Stimulated activated CD4-positive, alpha-beta T cell treated with anti-CD3 and anti-CD28 coated beads, TNF-alpha, amount 100 ng/mL, for 4 hours (primary cell): ENCODE data around the gene OR13J1.
"Not testable (repeated sequence)": the region's sequence is repeated elsewhere in the genome, so short reads cannot be mapped to it uniquely, and the experiment has no call there.

Experiments
- DNase-seq, 3 experiments: peaks; one replicate each; pipeline ENCODE4 v3.0.0-alpha.2; 2020; ENCODE audit warnings: low read depth in 3 of 3

OR13J1 gene

GRCh38 chr9:35870351-35870923, at the start of gene OR13J1:
OR13J1 (minus strand) TSS chr9:35870401; CDS start chr9:35870401, 0 bp downstream.
- DNase-seq = no peak

- no peak for DNase-seq
Measured at GRCh38 chr9:35919212-35920008, 49.2 kb upstream of the OR13J1 start.

GRCh38 chr9:35918780-35919179, 48.6 kb upstream of the OR13J1 start:
- no peak for DNase-seq

GRCh38 chr9:35917261-35917660, 47.1 kb upstream of the OR13J1 start:
- DNase-seq = no peak

- DNase-seq = no peak
Measured at GRCh38 chr9:35915681-35916294, 45.6 kb upstream of the OR13J1 start.

- DNase-seq = no peak
Measured at GRCh38 chr9:35914301-35914807, 44.2 kb upstream of the OR13J1 start.

- not testable (repeated sequence) for DNase-seq
Measured at GRCh38 chr9:35913429-35913828, 43.2 kb upstream of the OR13J1 start.

- no peak for DNase-seq
Measured at GRCh38 chr9:35912791-35913400, 42.7 kb upstream of the OR13J1 start.

GRCh38 chr9:35911690-35912089, 41.5 kb upstream of the OR13J1 start:
- no peak for DNase-seq

GRCh38 chr9:35910613-35911359, 40.6 kb upstream of the OR13J1 start:
- DNase-seq = peak in 2 of 3 experiments; percentile 12 to 14

GRCh38 chr9:35909687-35910612, 39.7 kb upstream of the OR13J1 start:
- DNase-seq = no peak

GRCh38 chr9:35909274-35909673, 39.1 kb upstream of the OR13J1 start, which contains the start of gene SPAAR:
SPAAR (plus strand) TSS chr9:35909490; CDS start chr9:35910464, 974 bp downstream.
- no peak for DNase-seq

GRCh38 chr9:35908504-35909125, 38.4 kb upstream of the OR13J1 start:
- DNase-seq = no peak

GRCh38 chr9:35907711-35908503, 37.7 kb upstream of the OR13J1 start:
- no peak for DNase-seq

GRCh38 chr9:35906923-35907699, 36.9 kb upstream of the OR13J1 start:
- DNase-seq = no peak

GRCh38 chr9:35905912-35906679, 35.9 kb upstream of the OR13J1 start, which contains the start of gene HRCT1:
HRCT1 (plus strand) TSS chr9:35906202; CDS start chr9:35906288, 86 bp downstream.
- DNase-seq = no peak

- DNase-seq = no peak
Measured at GRCh38 chr9:35905051-35905781, 35.0 kb upstream of the OR13J1 start.
